Transverse colon (tissue), 3 donors: ENCODE results near the gene ITGB6.

ENCODE experiments used
- CTCF ChIP-seq, 5 experiments: fragments of 200-600 bp in 3 of 5; fragments of 450-650 bp in 2 of 5; sonication (generic) in 3 of 5; IDR thresholded peaks; 1 replicate in 2 of 5; 2 replicates in 3 of 5; pipeline ENCODE4 v1.5.1; 2016 to 2017; ENCODE audit warnings: antibody characterized with exemption in 5 of 5, inconsistent platforms in 3 of 5, mild to moderate bottlenecking in 2 of 5, moderate library complexity in 1 of 5
- POLR2A ChIP-seq: fragments of 450-650 bp; IDR thresholded peaks from one replicate; pipeline ENCODE4 v1.6.1; 2016; ENCODE audit warnings: antibody characterized with exemption, mild to moderate bottlenecking, moderate library complexity

- TF ChIP-seq CTCF (IDR thresholded peaks at IDR 0.05) (no peak), POLR2A (no peak)
These were observed 60.1 kb downstream of the ITGB6 start for GRCh38 chr2:160139991-160140390.
